ENCODE measurements around the gene SMYD3. TPM values are rescaled to one million over a fixed set of nuclear protein-coding genes. Genes with fewer than 3 reads are reported as not detected.
"Not testable (repeated sequence)": the region's sequence is repeated elsewhere in the genome, so short reads cannot be mapped to it uniquely, and the experiment has no call there.

SMYD3 gene
- total and polyA plus RNA-seq, 2 donors (not counting 3 experiments of a cell fraction or from before 2014, with no cell fraction given), result 16.0 to 32.1 TPM

DNA sequence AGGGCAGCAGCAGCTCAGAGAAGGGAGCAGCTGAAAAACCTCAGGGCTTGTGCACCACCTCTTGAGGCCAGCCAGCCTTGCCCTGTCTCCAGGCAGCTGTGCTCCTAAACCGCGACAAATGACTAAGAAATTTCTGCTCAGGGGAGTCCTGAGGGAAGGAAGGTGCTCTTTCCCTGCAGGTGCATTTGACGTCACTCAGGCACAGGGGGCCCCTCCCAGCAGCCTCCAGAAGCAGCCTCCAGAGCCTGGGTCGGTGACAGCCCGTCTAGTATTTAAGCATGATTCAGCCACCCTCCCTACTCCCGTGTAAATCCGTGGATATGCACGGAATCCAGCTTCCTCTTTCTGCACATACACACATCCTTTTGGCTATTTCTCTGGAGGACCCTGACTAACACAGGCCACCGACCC is 791.8 kb downstream of the SMYD3 start:
- Histone ChIP-seq H3K4me1 (ENCODE audit: control insufficient read depth, extremely low read depth, insufficient read depth, low read length) (no peaks in the 10 kb centered on the region), H3K9me1 (replicated peaks; ENCODE audit: control insufficient read depth, extremely low read depth, insufficient read depth, low read length) (no peaks in the 10 kb centered on the region), H3K4me2 (ENCODE audit: insufficient read depth, low read length) (no peak overlapping the region), H3K27ac (ENCODE audit: insufficient read depth, low read depth, low read length) (no peak overlapping the region), H3K4me3 (replicated peaks in 1 of 3; ENCODE audit: insufficient read depth in 1 of 3, low read depth in 1 of 3, low read length in 3 of 3) (no peak overlapping the region), H2AFZ (ENCODE audit: low read depth, low read length) (no peak overlapping the region), H3K27me3 (ENCODE audit: control insufficient read depth in 2 of 2, insufficient read depth in 2 of 2, low read length in 2 of 2) (no peaks in the 10 kb centered on the region), H3K36me3 (ENCODE audit: control insufficient read depth in 2 of 2, extremely low read depth in 1 of 2, insufficient read depth in 2 of 2, low read length in 2 of 2) (no peaks in the 10 kb centered on the region), H4K20me1 (replicated peaks; ENCODE audit: control insufficient read depth, extremely low read depth, insufficient read depth, low read length) (no peaks in the 10 kb centered on the region), H3K9me3 (replicated peaks; ENCODE audit: control insufficient read depth, insufficient read depth, low read length) (no peaks in the 10 kb centered on the region), H3K79me2 (ENCODE audit: control insufficient read depth, insufficient read depth, low read length) (no peaks in the 10 kb centered on the region), H3K9ac (replicated peaks; ENCODE audit: extremely low read depth, insufficient read depth, low read length) (no peak overlapping the region)
- POLR2A ChIA-PET, result no interaction called here
- dilution Hi-C loops (cut with MboI; ENCODE audit: extremely low pct_ligation_motif_present, low sequenced_read_pairs) (no loop called here), intact Hi-C loops (cut with micrococcal nuclease) (no loop called here)
- BruUV-seq (replicated peaks), result no TSS peak
- TF ChIP-seq POLR2A (IDR thresholded peaks at IDR 0.05; ENCODE audit: low read depth, low read length) (no peak), POLR2AphosphoS5 (IDR thresholded peaks at IDR 0.05; ENCODE audit: insufficient read depth, low read depth, low read length) (no peak), JUN (IDR thresholded peaks at IDR 0.05; ENCODE audit: borderline replicate concordance, insufficient read depth, insufficient read length, low read depth) (no peak), FOS (IDR thresholded peaks at IDR 0.05; ENCODE audit: borderline replicate concordance, insufficient read depth, low read length) (no peak), GATA2 (IDR thresholded peaks at IDR 0.05; ENCODE audit: insufficient read depth, insufficient read length, low read depth, low read length) (no peak), MYC (IDR thresholded peaks at IDR 0.05; ENCODE audit: low read depth, low read length) (no peak), EZH2 (IDR thresholded peaks at IDR 0.05; ENCODE audit: borderline replicate concordance, low read depth, low read length, severe bottlenecking) (no peak)
- TF ChIP-seq, protein P1, sequence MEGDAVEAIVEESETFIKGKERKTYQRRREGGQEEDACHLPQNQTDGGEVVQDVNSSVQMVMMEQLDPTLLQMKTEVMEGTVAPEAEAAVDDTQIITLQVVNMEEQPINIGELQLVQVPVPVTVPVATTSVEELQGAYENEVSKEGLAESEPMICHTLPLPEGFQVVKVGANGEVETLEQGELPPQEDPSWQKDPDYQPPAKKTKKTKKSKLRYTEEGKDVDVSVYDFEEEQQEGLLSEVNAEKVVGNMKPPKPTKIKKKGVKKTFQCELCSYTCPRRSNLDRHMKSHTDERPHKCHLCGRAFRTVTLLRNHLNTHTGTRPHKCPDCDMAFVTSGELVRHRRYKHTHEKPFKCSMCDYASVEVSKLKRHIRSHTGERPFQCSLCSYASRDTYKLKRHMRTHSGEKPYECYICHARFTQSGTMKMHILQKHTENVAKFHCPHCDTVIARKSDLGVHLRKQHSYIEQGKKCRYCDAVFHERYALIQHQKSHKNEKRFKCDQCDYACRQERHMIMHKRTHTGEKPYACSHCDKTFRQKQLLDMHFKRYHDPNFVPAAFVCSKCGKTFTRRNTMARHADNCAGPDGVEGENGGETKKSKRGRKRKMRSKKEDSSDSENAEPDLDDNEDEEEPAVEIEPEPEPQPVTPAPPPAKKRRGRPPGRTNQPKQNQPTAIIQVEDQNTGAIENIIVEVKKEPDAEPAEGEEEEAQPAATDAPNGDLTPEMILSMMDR (IDR thresholded peaks at IDR 0.05; ENCODE audit: extremely low read depth in 1 of 2, insufficient read depth in 1 of 2, low read depth in 1 of 2, low read length in 2 of 2), result no peak
- TF ChIP-seq, protein P2, sequence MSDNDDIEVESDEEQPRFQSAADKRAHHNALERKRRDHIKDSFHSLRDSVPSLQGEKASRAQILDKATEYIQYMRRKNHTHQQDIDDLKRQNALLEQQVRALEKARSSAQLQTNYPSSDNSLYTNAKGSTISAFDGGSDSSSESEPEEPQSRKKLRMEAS (IDR thresholded peaks at IDR 0.05; ENCODE audit: insufficient read depth, insufficient read length), result no peak
- FAIRE-seq, result no peak
- CTCF ChIA-PET, result no interaction called here
- no peak for DNase-seq (ENCODE audit: low read depth, low spot score)

DNA sequence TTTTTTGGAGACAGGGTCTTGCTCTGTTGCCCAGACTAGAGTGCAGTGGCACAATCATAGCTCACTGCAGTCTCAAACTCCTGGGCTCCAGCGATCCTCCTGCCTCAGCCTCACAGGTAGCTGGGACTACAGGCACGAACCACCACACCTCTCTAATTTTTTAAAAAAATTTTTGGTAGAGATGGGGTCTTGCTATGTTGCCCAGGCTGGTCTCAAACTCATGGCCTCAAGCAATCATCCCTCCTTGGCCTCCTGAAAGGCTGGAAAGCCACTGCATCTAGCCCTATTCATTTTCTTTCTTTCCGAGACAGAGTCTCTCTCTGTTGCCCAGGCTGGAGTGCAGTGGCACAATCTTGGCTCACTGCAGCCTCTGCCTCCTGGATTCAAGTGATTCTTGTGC is 793.1 kb downstream of the SMYD3 start:
- H3K9ac ChIP-seq (replicated peaks; ENCODE audit: extremely low read depth, insufficient read depth, low read length); H3K4me3 ChIP-seq (replicated peaks in 1 of 3; ENCODE audit: insufficient read depth in 1 of 3, low read depth in 1 of 3, low read length in 3 of 3); BruUV-seq (replicated peaks); intact Hi-C loops (cut with micrococcal nuclease); CTCF ChIA-PET; H2AFZ ChIP-seq (ENCODE audit: low read depth, low read length); H3K27me3 ChIP-seq (ENCODE audit: control insufficient read depth in 2 of 2, insufficient read depth in 2 of 2, low read length in 2 of 2); H3K79me2 ChIP-seq (ENCODE audit: control insufficient read depth, insufficient read depth, low read length); H3K9me3 ChIP-seq (replicated peaks; ENCODE audit: control insufficient read depth, insufficient read depth, low read length); H4K20me1 ChIP-seq (replicated peaks; ENCODE audit: control insufficient read depth, extremely low read depth, insufficient read depth, low read length); H3K27ac ChIP-seq (ENCODE audit: insufficient read depth, low read depth, low read length); dilution Hi-C loops (cut with MboI; ENCODE audit: extremely low pct_ligation_motif_present, low sequenced_read_pairs); H3K36me3 ChIP-seq (ENCODE audit: control insufficient read depth in 2 of 2, extremely low read depth in 1 of 2, insufficient read depth in 2 of 2, low read length in 2 of 2); H3K9me1 ChIP-seq (replicated peaks; ENCODE audit: control insufficient read depth, extremely low read depth, insufficient read depth, low read length); H3K4me2 ChIP-seq (ENCODE audit: insufficient read depth, low read length); H3K4me1 ChIP-seq (ENCODE audit: control insufficient read depth, extremely low read depth, insufficient read depth, low read length); POLR2A ChIA-PET; FAIRE-seq; DNase-seq (ENCODE audit: low read depth, low spot score): not testable (repeated sequence)
